Measurements from ENCODE around the gene ANAPC2. TPM values are rescaled to one million over a fixed set of nuclear protein-coding genes. Genes with fewer than 3 reads are reported as not detected.

The ANAPC2 gene
- total and polyA plus RNA-seq, 2 of the 4 experiments (the other 2 are of a cell fraction) = 9.3 to 29.5 TPM

- H2AK5ac ChIP-seq (ENCODE audit: low read depth, low read length) = peak within 1 kb of the TSS; percentile 96
- H3K27me3 ChIP-seq (ENCODE audit: control insufficient read depth, insufficient read depth, low read length) = no peaks in the 10 kb centered on the region; the same call in 1 of the 2 replicates
- ChIA-PET POLR2A (ENCODE audit: unreplicated experiment) (no interaction called here), CTCF (no interaction called here)
- no peaks in the 10 kb centered on the region for H3K9me1 ChIP-seq (ENCODE audit: insufficient read depth, low read length)
- dilution Hi-C loops (cut with HindIII; ENCODE audit: low sequenced_read_pairs, unreplicated experiment) (no loop called here), in situ Hi-C loops (cut with MboI; ENCODE audit: low sequenced_read_pairs) (loop anchor here (5.0 kb wide), 1 partner anchor 103 kb away; no protein-coding TSS in a partner anchor), intact Hi-C loops (cut with micrococcal nuclease) (no loop called here)
- ATAC-seq (ENCODE audit: low read depth) = no peak
- peak within 1 kb of the TSS; percentile 95 for H4K8ac ChIP-seq (ENCODE audit: low read depth in 2 of 2, low read length in 2 of 2)
- 52% methylated on average over 7 of the region's 23 CpGs; no CpG with 5 or more reads in 1 of the 2 experiments for WGBS, 2 experiments (ENCODE audit: extremely low coverage in 2 of 2, insufficient read length in 1 of 2)
- 0 out of 2 replicates have a peak within 1 kb of the TSS, but pooled peaks have one; percentile 29 for H3K23ac ChIP-seq (ENCODE audit: low read depth, low read length)
- peak within 1 kb of the TSS; percentile 89 for H3K4me3 ChIP-seq (ENCODE audit: insufficient read depth, low read depth, low read length)
- H4K91ac ChIP-seq (ENCODE audit: insufficient read depth, low read depth, low read length) = no peak within 1 kb of the TSS; the same call in 1 of the 2 replicates
- peak within 1 kb of the TSS; percentile 97 for H3K9ac ChIP-seq (ENCODE audit: low read depth, low read length)
- peak within 1 kb of the TSS; percentile 50 for H2AK9ac ChIP-seq (replicated peaks; ENCODE audit: low read depth, low read length, poor library complexity)
- H3K9me3 ChIP-seq (ENCODE audit: control insufficient read depth, insufficient read depth, low read length) = no peaks in the 10 kb centered on the region
- BruUV-seq (replicated peaks) = no TSS peak
- no peaks in the 10 kb centered on the region for H3K36me3 ChIP-seq (ENCODE audit: control insufficient read depth, insufficient read depth, low read length)
- TF ChIP-seq FOS (IDR thresholded peaks at IDR 0.05; ENCODE audit: low read depth, low read length) = no peak
- TF ChIP-seq CHD1 (IDR thresholded peaks at IDR 0.05; ENCODE audit: low read depth, low read length) = no peak
- TF ChIP-seq CEBPB (IDR thresholded peaks at IDR 0.05; ENCODE audit: low read depth, low read length) = no peak
- TF ChIP-seq RAD21 (IDR thresholded peaks at IDR 0.05; ENCODE audit: low read length) = no peak
- TF ChIP-seq SMC3 (IDR thresholded peaks at IDR 0.05; ENCODE audit: low read depth, low read length) = no peak
- TF ChIP-seq MAZ (IDR thresholded peaks at IDR 0.05; ENCODE audit: borderline replicate concordance, low read depth, low read length) = no peak
- no peak for TF ChIP-seq CTCF (conservative IDR thresholded peaks at IDR 0.05; ENCODE audit: low read depth, low read length)
- no peak for TF ChIP-seq POLR2A (IDR thresholded peaks at IDR 0.05; ENCODE audit: low read depth, low read length)
- TF ChIP-seq MXI1 (IDR thresholded peaks at IDR 0.05; ENCODE audit: borderline replicate concordance, low read depth, low read length) = no peak
- no peak for TF ChIP-seq ELK1 (IDR thresholded peaks at IDR 0.05; ENCODE audit: borderline replicate concordance, low read depth, low read length)
- no peak for TF ChIP-seq RCOR1 (IDR thresholded peaks at IDR 0.05; ENCODE audit: insufficient replicate concordance, low read length)
- TF ChIP-seq USF2 (IDR thresholded peaks at IDR 0.05; ENCODE audit: low read depth, low read length) = no peak
- peaks cover 13% of the 10 kb centered on the region for H3K4me1 ChIP-seq (ENCODE audit: control insufficient read depth, insufficient read depth, low read length)
- no peak within 1 kb of the TSS for H3K18ac ChIP-seq (ENCODE audit: low read depth, low read length)
- peak within 1 kb of the TSS; percentile 93 for H2AFZ ChIP-seq (replicated peaks; ENCODE audit: low read length, poor library complexity)
- no peak within 1 kb of the TSS for H2BK120ac ChIP-seq (ENCODE audit: low read depth, low read length)
- no peak within 1 kb of the TSS for H3K56ac ChIP-seq (ENCODE audit: extremely low read depth, insufficient read depth, low read length)
- no peaks in the 10 kb centered on the region for H4K20me1 ChIP-seq (ENCODE audit: insufficient read depth, low read length)
- DNase-seq = no peak
- H2BK15ac ChIP-seq (ENCODE audit: low read depth, low read length) = no peak within 1 kb of the TSS
- peak within 1 kb of the TSS; percentile 88 for H3K4ac ChIP-seq (ENCODE audit: low read depth, low read length)
- 0 out of 2 replicates have a peak within 1 kb of the TSS, but pooled peaks have one; percentile 44 for H3K14ac ChIP-seq (replicated peaks; ENCODE audit: low read depth, low read length)
- H3K27ac ChIP-seq (ENCODE audit: insufficient read depth, low read length) = peak within 1 kb of the TSS; percentile 96
- no peaks in the 10 kb centered on the region for H3K79me1 ChIP-seq (ENCODE audit: low read depth in 1 of 2, low read length in 2 of 2)
- peak within 1 kb of the TSS; percentile 89 for H4K5ac ChIP-seq (ENCODE audit: low read depth, low read length)
- H3K4me2 ChIP-seq (ENCODE audit: low read depth, low read length) = peak within 1 kb of the TSS; percentile 88
- peak within 1 kb of the TSS; percentile 79 for H2BK5ac ChIP-seq (ENCODE audit: low read depth, low read length, poor library complexity, severe bottlenecking)
- H2BK20ac ChIP-seq (ENCODE audit: low read depth, low read length) = no peak within 1 kb of the TSS
Observed at GRCh38 chr9:137224830-137225694, 36.7 kb upstream of the ANAPC2 start, which contains the start of gene CYSRT1. TSS of gene CYSRT1 (plus strand) at chr9:137225174. CDS start at chr9:137225622, 448 bp downstream.
